HEK293 (cell line): ENCODE results near the gene E2F1.
A peak's percentile ranks its signal among the peaks of the same experiment; 100 is the strongest.
"Not testable (repeated sequence)": the region's sequence is repeated elsewhere in the genome, so short reads cannot be mapped to it uniquely, and the experiment has no call there.

ENCODE experiments used
- CTCF ChIA-PET: fragments of 350-600 bp; formaldehyde crosslinking; extraction: SDS; loops from one replicate; lab custom pipeline; 2021; ENCODE audit warnings: antibody characterized with exemption; lab: Yijun Ruan, JAX
- POLR2A ChIA-PET: fragments of 300-600 bp; formaldehyde crosslinking; extraction: SDS; loops from one replicate; lab custom pipeline; 2020; ENCODE audit warnings: antibody characterized with exemption, inconsistent platforms; lab: Yijun Ruan, JAX
- H3K27ac ChIP-seq: fragments of 200-500 bp; sonication (Bioruptor generic); 2 replicates; pipeline ENCODE4 v1.5.1; 2014; ENCODE audit warnings: low read depth, low read length, control low read depth, inconsistent platforms; ENCODE audit errors: extremely low read depth
- H3K36me3 ChIP-seq, 2 experiments: fragments of 200-500 bp in 1 of 2; sonication (Bioruptor generic) in 1 of 2; 1 replicate in 1 of 2; 2 replicates in 1 of 2; pipeline ENCODE4 v1.5.1; 2014 to 2017; ENCODE audit warnings: inconsistent platforms in 2 of 2, low read length in 2 of 2; ENCODE audit not compliant: control insufficient read depth in 2 of 2, insufficient read depth in 1 of 2
- H3K4me1 ChIP-seq: fragments of 200-500 bp; sonication (Bioruptor generic); 2 replicates; pipeline ENCODE4 v1.5.1; 2014; ENCODE audit warnings: mild to moderate bottlenecking, low read length, inconsistent platforms; ENCODE audit not compliant: control insufficient read depth, insufficient read depth
- H3K4me3 ChIP-seq: 2 replicates; pipeline ENCODE4 v1.5.1; 2011; ENCODE audit warnings: low read depth, mild to moderate bottlenecking, control low read depth, low read length, moderate library complexity
- H3K9me3 ChIP-seq: fragments of 200-500 bp; sonication (Bioruptor generic); 2 replicates; pipeline ENCODE4 v1.5.1; 2014; ENCODE audit warnings: low read depth, low read length, inconsistent platforms; ENCODE audit not compliant: control insufficient read depth, insufficient read depth
- BCL11B ChIP-seq: fragments of 450-650 bp; formaldehyde crosslinking; IDR thresholded peaks from 2 replicates; pipeline ENCODE4 v1.5.1; 2016; ENCODE audit warnings: low read depth, missing biosample characterization, missing genetic modification characterization
- GLI4 ChIP-seq: fragments of 450-650 bp; formaldehyde crosslinking; IDR thresholded peaks from 2 replicates; pipeline ENCODE4 v1.5.1; 2016; ENCODE audit warnings: missing biosample characterization, missing genetic modification characterization
- KLF16 ChIP-seq: fragments of 450-650 bp; formaldehyde crosslinking; IDR thresholded peaks from 2 replicates; pipeline ENCODE4 v1.5.1; 2017; ENCODE audit warnings: missing biosample characterization, missing genetic modification characterization
- KLF9 ChIP-seq: fragments of 450-650 bp; formaldehyde crosslinking; IDR thresholded peaks from 2 replicates; pipeline ENCODE4 v1.5.1; 2016; ENCODE audit warnings: missing biosample characterization, missing genetic modification characterization, low read depth
- OSR2 ChIP-seq: fragments of 450-650 bp; formaldehyde crosslinking; IDR thresholded peaks from 2 replicates; pipeline ENCODE4 v1.5.1; 2016; ENCODE audit warnings: missing biosample characterization, missing genetic modification characterization
- SCRT2 ChIP-seq: fragments of 450-650 bp; formaldehyde crosslinking; IDR thresholded peaks from 2 replicates; pipeline ENCODE4 v1.5.1; 2016; ENCODE audit warnings: missing biosample characterization, missing genetic modification characterization
- TCF7L2 ChIP-seq: IDR thresholded peaks from 2 replicates; pipeline ENCODE4 v1.6.1; 2011; ENCODE audit warnings: low read depth, mild to moderate bottlenecking, inconsistent platforms, low read length, moderate library complexity, borderline replicate concordance
- ZNF10 ChIP-seq: fragments of 450-650 bp; formaldehyde crosslinking; IDR thresholded peaks from 2 replicates; pipeline ENCODE4 v1.5.1; 2017; ENCODE audit warnings: missing biosample characterization, missing genetic modification characterization
- ZNF2 ChIP-seq: fragments of 450-650 bp; formaldehyde crosslinking; IDR thresholded peaks from 2 replicates; pipeline ENCODE4 v1.5.1; 2016; ENCODE audit warnings: missing biosample characterization, missing genetic modification characterization
- ZNF561 ChIP-seq: fragments of 450-650 bp; IDR thresholded peaks from 2 replicates; pipeline ENCODE4 v1.5.1; 2018; ENCODE audit warnings: missing biosample characterization, missing genetic modification characterization, borderline replicate concordance
- ZSCAN30 ChIP-seq: fragments of 450-650 bp; IDR thresholded peaks from 2 replicates; pipeline ENCODE4 v1.5.1; 2018; ENCODE audit warnings: missing biosample characterization, mild to moderate bottlenecking, missing genetic modification characterization, moderate library complexity
- TF ChIP-seq, protein P1 (sequence below): fragments of 450-650 bp; formaldehyde crosslinking; IDR thresholded peaks from 2 replicates; pipeline ENCODE4 v1.5.1; 2016; ENCODE audit warnings: missing biosample characterization, missing genetic modification characterization
- TF ChIP-seq, protein P2 (sequence below): fragments of 450-650 bp; formaldehyde crosslinking; IDR thresholded peaks from 2 replicates; pipeline ENCODE4 v1.5.1; 2017; ENCODE audit warnings: missing biosample characterization, missing genetic modification characterization
- TF ChIP-seq, protein P3 (sequence below): fragments of 450-650 bp; formaldehyde crosslinking; IDR thresholded peaks from 2 replicates; pipeline ENCODE4 v1.5.1; 2016; ENCODE audit warnings: missing biosample characterization, missing genetic modification characterization

The E2F1 gene

DNA sequence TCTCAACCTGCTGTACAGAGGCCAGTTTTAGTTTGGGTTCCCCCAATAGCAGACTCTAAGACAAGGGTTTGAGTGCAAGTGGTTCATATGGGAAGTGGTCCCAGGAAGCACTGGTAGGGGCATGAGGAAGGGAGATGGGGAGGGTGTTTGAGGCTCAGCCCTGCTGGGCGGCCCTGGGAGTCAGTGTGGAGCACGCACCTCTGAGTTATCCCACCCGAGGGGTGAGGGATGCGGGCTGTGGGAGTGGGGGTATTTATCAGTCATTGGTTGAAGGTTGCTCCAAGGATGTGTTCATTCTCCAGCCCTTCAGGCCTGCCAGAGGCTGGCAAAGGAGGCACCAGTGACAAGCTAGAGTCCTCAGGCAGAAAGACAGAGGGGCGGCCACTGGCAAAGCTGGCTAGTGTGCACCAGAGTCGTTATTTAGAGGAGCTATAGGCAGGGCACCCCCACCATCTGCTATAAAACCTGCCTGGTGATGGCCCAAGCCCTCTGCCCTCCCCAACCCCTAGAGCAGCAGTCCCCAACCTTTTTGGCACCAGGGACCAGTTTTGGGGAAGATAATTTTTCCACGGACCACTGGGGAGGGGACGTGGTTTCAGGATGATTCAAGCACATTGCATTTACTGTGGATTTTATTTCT is 17.4 kb upstream of the E2F1 start:
- no peak overlapping the region for H3K4me3 ChIP-seq
- H3K36me3 ChIP-seq, result no peaks in the 10 kb centered on the region
- ChIA-PET CTCF (no interaction called here), POLR2A (no interaction called here)
- H3K27ac ChIP-seq, result no peak overlapping the region
- H3K4me1 ChIP-seq, result no peaks in the 10 kb centered on the region
- no peaks in the 10 kb centered on the region for H3K9me3 ChIP-seq
- TF ChIP-seq TCF7L2 (no peak), OSR2 (no peak), ZSCAN30 (no peak), ZNF2 (tag by site-specific recombination) (no peak), KLF9 (tag by site-specific recombination) (no peak), ZNF10 (tag by site-specific recombination) (no peak), ZNF561 (tag by site-specific recombination) (no peak)
- TF ChIP-seq, protein P1, sequence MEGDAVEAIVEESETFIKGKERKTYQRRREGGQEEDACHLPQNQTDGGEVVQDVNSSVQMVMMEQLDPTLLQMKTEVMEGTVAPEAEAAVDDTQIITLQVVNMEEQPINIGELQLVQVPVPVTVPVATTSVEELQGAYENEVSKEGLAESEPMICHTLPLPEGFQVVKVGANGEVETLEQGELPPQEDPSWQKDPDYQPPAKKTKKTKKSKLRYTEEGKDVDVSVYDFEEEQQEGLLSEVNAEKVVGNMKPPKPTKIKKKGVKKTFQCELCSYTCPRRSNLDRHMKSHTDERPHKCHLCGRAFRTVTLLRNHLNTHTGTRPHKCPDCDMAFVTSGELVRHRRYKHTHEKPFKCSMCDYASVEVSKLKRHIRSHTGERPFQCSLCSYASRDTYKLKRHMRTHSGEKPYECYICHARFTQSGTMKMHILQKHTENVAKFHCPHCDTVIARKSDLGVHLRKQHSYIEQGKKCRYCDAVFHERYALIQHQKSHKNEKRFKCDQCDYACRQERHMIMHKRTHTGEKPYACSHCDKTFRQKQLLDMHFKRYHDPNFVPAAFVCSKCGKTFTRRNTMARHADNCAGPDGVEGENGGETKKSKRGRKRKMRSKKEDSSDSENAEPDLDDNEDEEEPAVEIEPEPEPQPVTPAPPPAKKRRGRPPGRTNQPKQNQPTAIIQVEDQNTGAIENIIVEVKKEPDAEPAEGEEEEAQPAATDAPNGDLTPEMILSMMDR (tag by site-specific recombination), result no peak

DNA sequence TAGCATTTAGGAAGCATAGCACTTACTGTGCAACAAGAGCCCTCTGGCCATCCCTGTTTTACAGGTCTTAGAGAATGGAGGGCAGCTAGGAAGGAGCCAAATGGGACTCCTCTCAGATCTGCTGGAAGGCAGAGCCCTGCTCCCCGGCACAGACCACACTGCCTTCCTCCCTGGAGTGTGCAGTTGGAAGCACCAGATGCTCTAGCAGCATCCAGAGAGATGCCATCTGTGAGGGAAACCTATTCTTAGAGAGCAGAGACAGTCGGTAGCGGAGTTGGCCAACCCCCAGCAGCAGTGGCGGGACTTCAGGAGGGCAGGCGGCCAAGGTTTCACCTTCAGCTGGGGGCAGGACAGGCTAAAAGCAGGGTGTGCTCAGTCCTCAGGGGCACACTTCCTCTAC is 16.7 kb upstream of the E2F1 start:
- TF ChIP-seq, protein P2, sequence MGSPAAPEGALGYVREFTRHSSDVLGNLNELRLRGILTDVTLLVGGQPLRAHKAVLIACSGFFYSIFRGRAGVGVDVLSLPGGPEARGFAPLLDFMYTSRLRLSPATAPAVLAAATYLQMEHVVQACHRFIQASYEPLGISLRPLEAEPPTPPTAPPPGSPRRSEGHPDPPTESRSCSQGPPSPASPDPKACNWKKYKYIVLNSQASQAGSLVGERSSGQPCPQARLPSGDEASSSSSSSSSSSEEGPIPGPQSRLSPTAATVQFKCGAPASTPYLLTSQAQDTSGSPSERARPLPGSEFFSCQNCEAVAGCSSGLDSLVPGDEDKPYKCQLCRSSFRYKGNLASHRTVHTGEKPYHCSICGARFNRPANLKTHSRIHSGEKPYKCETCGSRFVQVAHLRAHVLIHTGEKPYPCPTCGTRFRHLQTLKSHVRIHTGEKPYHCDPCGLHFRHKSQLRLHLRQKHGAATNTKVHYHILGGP (tag by site-specific recombination), result 0 out of 2 replicates have a peak, but pooled peaks have one; percentile 29
- no peak for TF ChIP-seq GLI4
- Histone ChIP-seq H3K9me3 (no peaks in the 10 kb centered on the region), H3K36me3 (no peaks in the 10 kb centered on the region), H3K4me1 (no peaks in the 10 kb centered on the region), H3K27ac (no peak overlapping the region), H3K4me3 (no peak overlapping the region)
- POLR2A ChIA-PET, result no interaction called here
- CTCF ChIA-PET, result no interaction called here

DNA sequence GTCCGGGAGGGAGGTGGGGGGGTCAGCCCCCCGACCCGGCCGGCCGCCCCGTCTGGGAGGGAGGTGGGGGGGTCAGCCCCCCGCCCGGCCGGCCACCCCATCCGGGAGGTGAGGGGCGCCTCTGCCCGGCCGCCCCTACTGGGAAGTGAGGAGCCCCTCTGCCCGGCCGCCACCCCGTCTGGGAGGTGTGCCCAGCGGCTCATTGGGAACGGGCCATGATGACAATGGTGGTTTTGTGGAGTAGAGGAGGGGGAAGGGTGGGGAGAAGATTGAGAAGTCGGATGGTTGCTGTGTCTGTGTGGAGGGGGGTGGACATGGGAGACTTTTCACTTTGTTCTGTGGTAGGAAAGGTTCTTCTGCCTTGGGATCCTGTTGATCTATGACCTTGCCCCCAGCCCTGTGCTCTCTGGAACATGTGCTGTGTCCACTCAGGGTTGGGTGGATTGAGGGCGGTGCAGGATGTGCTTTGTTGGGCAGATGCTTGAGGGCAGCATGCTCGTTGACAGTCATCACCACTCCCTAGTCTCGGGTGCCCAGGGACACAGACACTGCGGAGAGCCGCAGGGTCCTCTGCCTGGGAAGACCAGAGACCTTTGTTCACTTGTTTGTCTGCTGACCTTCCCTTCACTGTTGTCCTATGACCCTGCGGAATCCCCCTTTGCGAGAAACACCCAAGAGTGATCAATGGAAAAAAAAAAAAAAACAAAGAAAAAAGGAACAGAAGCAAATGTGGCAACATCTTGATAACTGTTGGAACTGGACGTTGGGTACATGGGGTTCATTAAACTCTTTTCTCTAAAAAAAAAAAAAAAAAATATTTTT is 15.7 kb upstream of the E2F1 start:
- POLR2A ChIA-PET, result no interaction called here

DNA sequence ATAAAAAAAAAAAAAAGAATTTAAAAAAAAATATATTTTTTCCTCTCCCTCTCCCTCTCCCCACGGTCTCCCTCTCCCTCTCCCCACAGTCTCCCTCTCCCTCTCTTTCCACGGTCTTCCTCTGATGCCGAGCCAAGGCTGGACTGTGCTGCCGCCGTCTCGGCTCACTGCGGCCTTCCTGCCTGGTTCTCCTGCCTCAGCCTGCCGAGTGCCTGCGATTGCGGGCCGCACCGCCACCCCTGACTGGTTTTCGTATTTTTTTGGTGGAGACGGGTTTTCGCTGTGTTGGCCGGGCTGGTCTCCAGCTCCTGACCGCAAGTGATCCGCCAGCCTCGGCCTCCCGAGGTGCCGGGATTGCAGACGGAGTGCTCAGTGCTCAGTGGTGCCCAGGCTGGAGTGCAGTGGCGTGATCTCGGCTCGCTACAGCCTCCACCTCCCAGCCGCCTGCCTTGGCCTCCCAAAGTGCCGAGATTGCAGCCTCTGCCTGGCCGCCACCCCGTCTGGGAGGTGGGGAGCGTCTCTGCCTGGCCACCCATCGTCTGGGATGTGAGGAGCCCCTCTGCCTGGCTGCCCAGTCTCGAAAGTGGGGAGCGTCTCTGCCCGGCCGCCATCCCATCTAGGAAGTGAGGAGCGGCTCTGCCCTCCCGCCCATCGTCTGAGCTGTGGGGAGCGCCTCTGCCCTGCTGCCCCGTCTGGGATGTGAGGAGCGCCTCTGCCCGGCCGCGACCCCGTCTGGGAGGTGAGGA is 14.7 kb upstream of the E2F1 start:
- H3K36me3 ChIP-seq, POLR2A ChIA-PET, H3K4me3 ChIP-seq, CTCF ChIA-PET, H3K27ac ChIP-seq, H3K9me3 ChIP-seq, H3K4me1 ChIP-seq: not testable (repeated sequence)

More for the DNA sequence above, 15.7 kb upstream of the E2F1 start:
- TF ChIP-seq KLF16 (tag by site-specific recombination) (no peak), SCRT2 (no peak), BCL11B (tag by site-specific recombination) (no peak)
- TF ChIP-seq, protein P3, sequence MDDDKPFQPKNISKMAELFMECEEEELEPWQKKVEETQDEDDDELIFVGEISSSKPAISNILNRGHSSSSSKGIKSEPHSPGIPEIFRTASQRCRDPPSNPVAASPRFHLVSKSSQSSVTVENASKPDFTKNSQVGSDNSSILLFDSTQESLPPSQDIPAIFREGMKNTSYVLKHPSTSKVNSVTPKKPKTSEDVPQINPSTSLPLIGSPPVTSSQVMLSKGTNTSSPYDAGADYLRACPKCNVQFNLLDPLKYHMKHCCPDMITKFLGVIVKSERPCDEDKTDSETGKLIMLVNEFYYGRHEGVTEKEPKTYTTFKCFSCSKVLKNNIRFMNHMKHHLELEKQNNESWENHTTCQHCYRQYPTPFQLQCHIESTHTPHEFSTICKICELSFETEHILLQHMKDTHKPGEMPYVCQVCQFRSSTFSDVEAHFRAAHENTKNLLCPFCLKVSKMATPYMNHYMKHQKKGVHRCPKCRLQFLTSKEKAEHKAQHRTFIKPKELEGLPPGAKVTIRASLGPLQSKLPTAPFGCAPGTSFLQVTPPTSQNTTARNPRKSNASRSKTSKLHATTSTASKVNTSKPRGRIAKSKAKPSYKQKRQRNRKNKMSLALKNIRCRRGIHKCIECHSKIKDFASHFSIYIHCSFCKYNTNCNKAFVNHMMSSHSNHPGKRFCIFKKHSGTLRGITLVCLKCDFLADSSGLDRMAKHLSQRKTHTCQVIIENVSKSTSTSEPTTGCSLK, result no peak
- Histone ChIP-seq H3K9me3 (no peaks in the 10 kb centered on the region), H3K4me1 (no peaks in the 10 kb centered on the region), H3K27ac (no peak overlapping the region), H3K36me3 (no peaks in the 10 kb centered on the region), H3K4me3 (no peak overlapping the region)
- CTCF ChIA-PET, result no interaction called here

DNA sequence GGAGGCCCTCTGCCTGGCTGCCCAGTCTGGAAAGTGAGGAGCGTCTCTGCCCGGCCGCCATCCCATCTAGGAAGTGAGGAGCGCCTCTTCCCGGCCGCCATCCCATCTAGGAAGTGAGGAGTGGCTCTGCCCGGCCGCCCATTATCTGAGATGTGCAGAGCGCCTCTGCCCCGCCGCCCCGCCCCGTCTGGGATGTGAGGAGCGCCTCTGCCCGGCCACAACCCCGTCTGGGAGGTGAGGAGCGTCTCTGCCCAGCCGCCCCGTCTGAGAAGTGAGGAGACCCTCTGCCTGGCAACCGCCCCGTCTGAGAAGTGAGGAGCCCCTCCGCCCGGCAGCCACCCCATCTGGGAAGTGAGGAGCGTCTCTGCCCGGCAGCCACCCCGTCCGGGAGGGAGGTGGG is 12.8 kb upstream of the E2F1 start:
- not testable (repeated sequence) for H3K4me1 ChIP-seq

More for the DNA sequence above, 12.8 kb upstream of the E2F1 start:
- H3K4me3 ChIP-seq, H3K9me3 ChIP-seq, H3K36me3 ChIP-seq, POLR2A ChIA-PET, H3K27ac ChIP-seq, CTCF ChIA-PET: not testable (repeated sequence)
